Measurements from ENCODE around the gene ABHD5. TPM values are rescaled to one million over a fixed set of nuclear protein-coding genes. Genes with fewer than 3 reads are reported as not detected.

ABHD5 gene
- total RNA-seq, 1 donor from 2014 or later = 33.2 TPM

DNA sequence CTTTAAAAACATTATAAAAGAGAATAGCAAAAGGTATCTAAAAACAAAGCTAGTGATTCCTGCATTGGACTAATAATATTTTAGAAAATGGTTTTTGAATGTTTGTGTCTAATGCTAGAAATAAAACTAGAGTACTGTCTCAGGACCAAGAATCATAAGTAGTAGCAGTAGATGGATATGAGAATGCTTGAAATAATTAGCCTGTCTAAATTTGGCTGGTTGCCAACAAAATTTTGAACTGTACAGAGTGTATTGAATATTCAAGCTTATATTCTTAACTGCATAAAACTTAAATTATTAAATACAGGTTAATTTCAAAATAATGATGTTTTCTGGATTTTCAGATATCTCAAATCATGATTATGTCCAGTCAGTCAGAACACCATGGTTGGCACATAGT, 14.0 kb downstream of the ABHD5 start:
- Histone ChIP-seq H3K4me3 (ENCODE audit: low read depth, low read length) (no peak overlapping the region), H3K36me3 (ENCODE audit: control insufficient read depth, insufficient read depth, low read length) (peaks cover 2% of the 10 kb centered on the region), H3K27me3 (ENCODE audit: control insufficient read depth, insufficient read depth, low read length) (no peaks in the 10 kb centered on the region)
- DNase-seq (ENCODE audit: low read depth) (no peak), FAIRE-seq (no peak)
- TF ChIP-seq, protein P1, sequence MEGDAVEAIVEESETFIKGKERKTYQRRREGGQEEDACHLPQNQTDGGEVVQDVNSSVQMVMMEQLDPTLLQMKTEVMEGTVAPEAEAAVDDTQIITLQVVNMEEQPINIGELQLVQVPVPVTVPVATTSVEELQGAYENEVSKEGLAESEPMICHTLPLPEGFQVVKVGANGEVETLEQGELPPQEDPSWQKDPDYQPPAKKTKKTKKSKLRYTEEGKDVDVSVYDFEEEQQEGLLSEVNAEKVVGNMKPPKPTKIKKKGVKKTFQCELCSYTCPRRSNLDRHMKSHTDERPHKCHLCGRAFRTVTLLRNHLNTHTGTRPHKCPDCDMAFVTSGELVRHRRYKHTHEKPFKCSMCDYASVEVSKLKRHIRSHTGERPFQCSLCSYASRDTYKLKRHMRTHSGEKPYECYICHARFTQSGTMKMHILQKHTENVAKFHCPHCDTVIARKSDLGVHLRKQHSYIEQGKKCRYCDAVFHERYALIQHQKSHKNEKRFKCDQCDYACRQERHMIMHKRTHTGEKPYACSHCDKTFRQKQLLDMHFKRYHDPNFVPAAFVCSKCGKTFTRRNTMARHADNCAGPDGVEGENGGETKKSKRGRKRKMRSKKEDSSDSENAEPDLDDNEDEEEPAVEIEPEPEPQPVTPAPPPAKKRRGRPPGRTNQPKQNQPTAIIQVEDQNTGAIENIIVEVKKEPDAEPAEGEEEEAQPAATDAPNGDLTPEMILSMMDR (IDR thresholded peaks at IDR 0.05; ENCODE audit: insufficient read depth, low read length, severe bottlenecking) = no peak

DNA sequence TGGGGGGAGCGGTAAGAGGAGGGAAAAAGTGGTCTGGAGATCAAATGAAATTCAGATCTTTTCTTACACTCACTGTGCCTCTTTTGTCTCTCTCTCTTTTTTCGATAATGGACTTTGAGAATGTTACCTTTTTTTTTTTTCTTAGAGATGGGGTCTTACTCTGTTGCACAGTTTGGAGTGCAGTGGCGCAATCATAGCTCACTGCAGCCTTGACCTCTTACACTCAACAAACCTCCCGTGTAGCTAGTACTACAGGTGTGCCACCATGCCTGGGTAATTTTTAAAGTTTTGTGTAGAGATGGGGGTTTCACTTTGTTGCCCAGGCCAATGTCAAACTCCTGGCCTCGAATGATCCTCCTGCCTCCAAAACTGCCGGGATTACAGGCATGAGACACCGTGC, 15.6 kb downstream of the ABHD5 start:
- peaks cover 2% of the 10 kb centered on the region for H3K36me3 ChIP-seq (ENCODE audit: control insufficient read depth, insufficient read depth, low read length)
- no peak for FAIRE-seq
- TF ChIP-seq, protein P1 (IDR thresholded peaks at IDR 0.05; ENCODE audit: insufficient read depth, low read length, severe bottlenecking) = no peak
- H3K27me3 ChIP-seq (ENCODE audit: control insufficient read depth, insufficient read depth, low read length) = no peaks in the 10 kb centered on the region
- no peak for DNase-seq (ENCODE audit: low read depth)
- H3K4me3 ChIP-seq (ENCODE audit: low read depth, low read length) = no peak overlapping the region

DNA sequence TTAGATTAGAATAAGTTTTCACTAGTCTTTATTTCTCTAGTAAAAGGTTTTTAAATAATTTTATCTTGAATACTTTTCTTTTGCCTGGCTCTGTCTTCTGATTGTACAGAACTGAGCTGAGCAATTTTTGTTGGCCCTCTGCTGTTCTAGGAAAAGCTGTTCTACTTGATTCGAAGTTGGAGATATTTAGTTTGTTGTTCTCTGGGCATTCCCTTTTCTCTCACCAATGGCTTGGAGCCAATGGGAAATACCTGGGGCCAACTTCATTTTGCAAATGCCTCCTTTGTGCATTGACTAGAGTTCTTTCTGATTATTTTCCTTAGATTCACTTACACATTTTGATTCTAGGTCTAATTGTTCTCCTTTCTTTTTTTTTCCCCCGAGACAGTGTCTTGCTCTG, 16.5 kb downstream of the ABHD5 start:
- peaks cover 2% of the 10 kb centered on the region for H3K36me3 ChIP-seq (ENCODE audit: control insufficient read depth, insufficient read depth, low read length)
- FAIRE-seq = no peak
- H3K4me3 ChIP-seq (ENCODE audit: low read depth, low read length) = no peak overlapping the region
- peak; percentile 67 for DNase-seq (ENCODE audit: low read depth)
- H3K27me3 ChIP-seq (ENCODE audit: control insufficient read depth, insufficient read depth, low read length) = no peaks in the 10 kb centered on the region
- TF ChIP-seq, protein P1 (IDR thresholded peaks at IDR 0.05; ENCODE audit: insufficient read depth, low read length, severe bottlenecking) = no peak

DNA sequence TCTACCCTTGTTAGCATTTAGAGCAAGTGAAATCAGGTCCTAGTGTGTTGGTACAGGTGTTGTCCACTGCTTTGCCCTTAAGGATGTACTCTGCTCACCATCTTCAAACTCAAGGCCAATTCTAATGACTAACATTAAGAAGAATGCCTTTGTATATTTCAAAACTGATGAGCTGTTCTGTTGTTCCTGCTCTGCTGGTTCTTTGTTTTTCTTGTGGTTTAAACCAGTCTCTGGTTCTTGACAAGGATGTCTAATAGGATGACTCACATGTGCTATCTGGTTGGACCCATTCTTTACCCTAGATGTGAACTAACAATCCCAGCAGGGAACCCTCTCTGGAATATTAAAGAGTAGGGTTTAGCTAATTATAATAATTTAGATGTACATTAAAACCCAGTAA, 17.3 kb downstream of the ABHD5 start:
- peak; percentile 99 for DNase-seq (ENCODE audit: low read depth)
- FAIRE-seq = peak; percentile 97
- Histone ChIP-seq H3K4me3 (ENCODE audit: low read depth, low read length) (no peak overlapping the region), H3K27me3 (ENCODE audit: control insufficient read depth, insufficient read depth, low read length) (no peaks in the 10 kb centered on the region), H3K36me3 (ENCODE audit: control insufficient read depth, insufficient read depth, low read length) (peaks cover 6% of the 10 kb centered on the region)
- TF ChIP-seq, protein P1 (IDR thresholded peaks at IDR 0.05; ENCODE audit: insufficient read depth, low read length, severe bottlenecking) = no peak

DNA sequence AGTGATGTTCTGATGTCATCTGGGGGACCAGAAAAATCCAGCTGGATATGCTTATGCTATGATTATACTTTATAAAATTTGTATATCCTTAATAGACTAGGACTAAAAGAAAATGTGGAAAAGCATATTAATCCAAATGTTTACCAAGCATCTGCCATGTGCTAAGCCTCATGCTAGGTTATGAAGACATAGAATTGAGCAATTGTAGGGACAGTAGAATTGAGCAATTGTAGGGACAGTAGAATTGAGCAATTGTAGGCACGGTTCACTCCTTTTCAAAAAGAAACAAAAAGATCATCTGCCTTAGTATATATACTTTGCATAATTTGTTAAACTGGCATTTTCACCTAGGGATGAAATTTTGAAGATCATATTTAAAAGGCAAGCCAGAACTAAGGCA, 18.3 kb downstream of the ABHD5 start:
- TF ChIP-seq, protein P1 (IDR thresholded peaks at IDR 0.05; ENCODE audit: insufficient read depth, low read length, severe bottlenecking) = no peak
- FAIRE-seq (no peak), DNase-seq (ENCODE audit: low read depth) (peak; percentile 64)
- H3K4me3 ChIP-seq (ENCODE audit: low read depth, low read length) = no peak overlapping the region
- H3K27me3 ChIP-seq (ENCODE audit: control insufficient read depth, insufficient read depth, low read length) = no peaks in the 10 kb centered on the region
- peaks cover 11% of the 10 kb centered on the region for H3K36me3 ChIP-seq (ENCODE audit: control insufficient read depth, insufficient read depth, low read length)

DNA sequence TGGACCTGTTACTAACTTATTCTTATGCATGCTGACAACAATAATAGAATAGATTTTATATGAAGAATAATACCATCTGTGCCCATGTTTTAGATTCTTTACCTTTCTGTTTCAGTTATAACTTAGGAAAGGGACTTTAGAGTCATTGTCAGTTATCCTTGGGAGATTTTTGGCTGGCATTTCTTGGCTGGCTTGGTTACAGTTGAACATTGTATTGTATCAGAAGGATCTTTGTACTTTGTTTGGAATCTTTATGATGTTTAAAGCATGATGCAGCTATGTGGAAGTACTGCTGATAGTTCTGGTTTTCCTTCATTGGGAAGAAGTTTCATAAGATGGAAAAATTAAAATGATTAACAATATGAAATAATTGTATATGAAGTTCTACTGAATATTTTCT, 19.9 kb downstream of the ABHD5 start:
- DNase-seq (ENCODE audit: low read depth) = no peak
- Histone ChIP-seq H3K36me3 (ENCODE audit: control insufficient read depth, insufficient read depth, low read length) (peaks cover 11% of the 10 kb centered on the region), H3K4me3 (ENCODE audit: low read depth, low read length) (no peak overlapping the region), H3K27me3 (ENCODE audit: control insufficient read depth, insufficient read depth, low read length) (no peaks in the 10 kb centered on the region)
- FAIRE-seq = no peak
- TF ChIP-seq, protein P1 (IDR thresholded peaks at IDR 0.05; ENCODE audit: insufficient read depth, low read length, severe bottlenecking) = no peak

All from bronchial epithelial cell (primary cell).